Activated naive CD4-positive, alpha-beta T cell treated with anti-CD3 and anti-CD28 coated beads, Interleukin-2, amount 10 ng/mL, durations not matched to agents 7 days and 5 days (primary cell): ENCODE measurements around the gene ELP5.

ENCODE experiments used
- CTCF ChIA-PET: fragments of 350-600 bp; sonication (Branson Sonifier 250); formaldehyde crosslinking; loops from one replicate; lab custom pipeline; 2021; ENCODE audit warnings: antibody characterized with exemption; lab: Charles Lee
- DNase-seq: peaks from one replicate; pipeline ENCODE4 v3.0.0-alpha.2; 2020
- H3K27ac Mint-ChIP-seq: one replicate; pipeline ENCODE4 v1.8.0; 2021; ENCODE audit warnings: mild to moderate bottlenecking, moderate library complexity, mixed read lengths
- H3K27me3 Mint-ChIP-seq: one replicate; pipeline ENCODE4 v1.8.0; 2021; ENCODE audit warnings: mild to moderate bottlenecking, mixed read lengths
- H3K36me3 Mint-ChIP-seq: one replicate; pipeline ENCODE4 v1.8.0; 2021; ENCODE audit warnings: mixed read lengths
- H3K4me1 Mint-ChIP-seq: one replicate; pipeline ENCODE4 v1.8.0; 2021; ENCODE audit warnings: mixed read lengths
- H3K4me3 Mint-ChIP-seq: one replicate; pipeline ENCODE4 v1.8.0; 2021; ENCODE audit warnings: mild to moderate bottlenecking, moderate library complexity, mixed read lengths
- H3K9me3 Mint-ChIP-seq: one replicate; pipeline ENCODE4 v1.8.0; 2021; ENCODE audit warnings: mixed read lengths

ELP5 gene

GRCh38 chr17:7284911-7285310 is 32.9 kb downstream of the ELP5 start:
- peaks cover 99% of the 10 kb centered on the region for H3K27me3 Mint-ChIP-seq
- CTCF ChIA-PET = interaction anchor here (10.4 kb wide), 1 partner anchor 13 kb away, joined by 78 read pairs; no protein-coding TSS in a partner anchor
- no peak for DNase-seq
- peaks cover 27% of the 10 kb centered on the region for H3K4me1 Mint-ChIP-seq
- no peak overlapping the region for H3K4me3 Mint-ChIP-seq
- no peaks in the 10 kb centered on the region for H3K36me3 Mint-ChIP-seq
- no peaks in the 10 kb centered on the region for H3K9me3 Mint-ChIP-seq
- H3K27ac Mint-ChIP-seq = no peak overlapping the region

- Mint-ChIP-seq H3K27ac (no peak overlapping the region), H3K4me1 (peaks cover 19% of the 10 kb centered on the region), H3K36me3 (no peaks in the 10 kb centered on the region), H3K27me3 (peaks cover 99% of the 10 kb centered on the region), H3K9me3 (no peaks in the 10 kb centered on the region), H3K4me3 (no peak overlapping the region)
- CTCF ChIA-PET = interaction anchor here (0.6 to 10.4 kb wide), 2 partner anchors 12 to 374 kb away, joined by 3 to 78 read pairs; no protein-coding TSS in a partner anchor
- DNase-seq = no peak
Measured at GRCh38 chr17:7285679-7286078, 33.7 kb downstream of the ELP5 start.

GRCh38 chr17:7289256-7290032 is 37.4 kb downstream of the ELP5 start:
- no peak for DNase-seq
- CTCF ChIA-PET = no interaction called here
- Mint-ChIP-seq H3K9me3 (no peaks in the 10 kb centered on the region), H3K4me1 (peaks cover 9% of the 10 kb centered on the region), H3K27ac (no peak overlapping the region), H3K4me3 (no peak overlapping the region), H3K36me3 (no peaks in the 10 kb centered on the region), H3K27me3 (peaks cover 97% of the 10 kb centered on the region)

DNA sequence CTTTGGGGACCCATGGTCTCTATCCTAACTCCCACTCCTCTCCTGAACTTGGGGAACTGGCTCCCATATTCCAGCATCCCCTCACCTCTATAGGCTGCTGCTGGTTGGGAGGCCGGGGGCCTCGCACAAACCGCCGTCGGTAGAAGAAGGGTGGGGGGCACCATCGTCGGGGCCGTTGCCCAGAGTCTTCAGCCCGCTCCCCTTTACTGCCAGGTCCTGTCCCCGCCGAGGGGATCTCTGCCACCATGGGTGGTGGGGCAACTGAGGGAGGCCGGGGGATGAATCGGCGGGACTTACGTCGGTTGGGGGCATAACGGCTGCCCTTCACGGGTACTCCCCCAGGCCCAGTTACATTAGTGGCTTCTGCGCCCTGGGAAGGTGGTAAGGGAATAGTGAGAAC is 38.2 kb downstream of the ELP5 start:
- Mint-ChIP-seq H3K4me1 (peaks cover 13% of the 10 kb centered on the region), H3K4me3 (no peak overlapping the region), H3K27ac (no peak overlapping the region), H3K27me3 (peaks cover 97% of the 10 kb centered on the region), H3K36me3 (no peaks in the 10 kb centered on the region), H3K9me3 (no peaks in the 10 kb centered on the region)
- DNase-seq = no peak
- CTCF ChIA-PET = no interaction called here

DNA sequence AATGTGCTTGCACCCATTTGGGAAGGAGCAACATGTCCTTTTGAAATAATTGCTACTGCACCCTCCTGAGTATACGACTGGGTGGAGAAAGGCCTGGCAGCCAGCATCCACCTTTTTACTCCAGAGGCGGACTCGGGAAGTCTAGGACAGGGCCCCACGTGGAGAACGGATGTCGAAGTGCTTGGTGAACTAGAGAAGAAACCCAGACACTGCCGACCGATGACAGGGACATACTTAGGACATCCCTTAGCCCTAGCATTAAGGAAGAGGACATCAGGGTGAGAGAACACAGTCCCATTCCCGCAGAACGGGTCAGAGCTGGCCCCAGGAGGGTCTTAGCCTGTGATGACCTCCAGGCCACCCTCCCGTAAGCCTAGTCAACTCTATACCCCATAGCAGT is 38.7 kb downstream of the ELP5 start:
- H3K36me3 Mint-ChIP-seq = no peaks in the 10 kb centered on the region
- no peak overlapping the region for H3K4me3 Mint-ChIP-seq
- no peaks in the 10 kb centered on the region for H3K9me3 Mint-ChIP-seq
- peaks cover 16% of the 10 kb centered on the region for H3K4me1 Mint-ChIP-seq
- H3K27ac Mint-ChIP-seq = no peak overlapping the region
- DNase-seq = no peak
- H3K27me3 Mint-ChIP-seq = peaks cover 97% of the 10 kb centered on the region
- CTCF ChIA-PET = no interaction called here

GRCh38 chr17:7292194-7292593 is 40.2 kb downstream of the ELP5 start:
- Mint-ChIP-seq H3K27ac (no peak overlapping the region), H3K4me1 (peaks cover 28% of the 10 kb centered on the region), H3K9me3 (no peaks in the 10 kb centered on the region), H3K36me3 (no peaks in the 10 kb centered on the region), H3K4me3 (no peak overlapping the region), H3K27me3 (peaks cover 98% of the 10 kb centered on the region)
- no peak for DNase-seq
- CTCF ChIA-PET = interaction anchor here (0.6 kb wide), 1 partner anchor 11 kb away, joined by 4 read pairs; the partner anchor contains the start of gene SLC2A4

DNA sequence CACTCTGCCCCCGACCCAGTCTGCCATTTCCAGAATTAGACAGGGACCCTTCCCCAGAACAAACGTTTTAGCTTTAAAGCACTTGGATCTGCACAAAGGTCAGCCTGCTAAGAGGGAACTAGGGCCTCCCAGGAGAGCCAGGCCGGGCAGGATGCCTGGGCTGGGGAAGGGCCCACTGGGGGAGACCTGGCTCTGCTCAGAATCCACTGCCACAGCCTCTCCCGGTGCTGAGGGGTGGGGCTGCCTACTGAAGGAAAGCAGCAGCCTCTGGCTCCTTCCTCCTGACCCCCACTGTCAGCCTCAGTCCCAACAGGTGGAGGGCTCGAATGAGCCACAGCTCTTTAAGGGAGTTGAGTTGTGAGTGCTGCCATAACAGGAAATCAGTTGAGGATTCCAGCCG is 40.7 kb downstream of the ELP5 start:
- peaks cover 98% of the 10 kb centered on the region for H3K27me3 Mint-ChIP-seq
- H3K4me3 Mint-ChIP-seq = no peak overlapping the region
- H3K36me3 Mint-ChIP-seq = no peaks in the 10 kb centered on the region
- no peak overlapping the region for H3K27ac Mint-ChIP-seq
- H3K4me1 Mint-ChIP-seq = peaks cover 28% of the 10 kb centered on the region
- H3K9me3 Mint-ChIP-seq = no peaks in the 10 kb centered on the region
- CTCF ChIA-PET = interaction anchor here (0.6 kb wide), 1 partner anchor 12 kb away, joined by 4 read pairs; the partner anchor contains the start of gene SLC2A4
- DNase-seq = no peak

GRCh38 chr17:7293159-7293558 is 41.1 kb downstream of the ELP5 start:
- Mint-ChIP-seq H3K27me3 (peaks cover 98% of the 10 kb centered on the region), H3K9me3 (no peaks in the 10 kb centered on the region), H3K4me1 (peaks cover 28% of the 10 kb centered on the region), H3K4me3 (no peak overlapping the region), H3K36me3 (no peaks in the 10 kb centered on the region), H3K27ac (no peak overlapping the region)
- no peak for DNase-seq
- CTCF ChIA-PET = no interaction called here

DNA sequence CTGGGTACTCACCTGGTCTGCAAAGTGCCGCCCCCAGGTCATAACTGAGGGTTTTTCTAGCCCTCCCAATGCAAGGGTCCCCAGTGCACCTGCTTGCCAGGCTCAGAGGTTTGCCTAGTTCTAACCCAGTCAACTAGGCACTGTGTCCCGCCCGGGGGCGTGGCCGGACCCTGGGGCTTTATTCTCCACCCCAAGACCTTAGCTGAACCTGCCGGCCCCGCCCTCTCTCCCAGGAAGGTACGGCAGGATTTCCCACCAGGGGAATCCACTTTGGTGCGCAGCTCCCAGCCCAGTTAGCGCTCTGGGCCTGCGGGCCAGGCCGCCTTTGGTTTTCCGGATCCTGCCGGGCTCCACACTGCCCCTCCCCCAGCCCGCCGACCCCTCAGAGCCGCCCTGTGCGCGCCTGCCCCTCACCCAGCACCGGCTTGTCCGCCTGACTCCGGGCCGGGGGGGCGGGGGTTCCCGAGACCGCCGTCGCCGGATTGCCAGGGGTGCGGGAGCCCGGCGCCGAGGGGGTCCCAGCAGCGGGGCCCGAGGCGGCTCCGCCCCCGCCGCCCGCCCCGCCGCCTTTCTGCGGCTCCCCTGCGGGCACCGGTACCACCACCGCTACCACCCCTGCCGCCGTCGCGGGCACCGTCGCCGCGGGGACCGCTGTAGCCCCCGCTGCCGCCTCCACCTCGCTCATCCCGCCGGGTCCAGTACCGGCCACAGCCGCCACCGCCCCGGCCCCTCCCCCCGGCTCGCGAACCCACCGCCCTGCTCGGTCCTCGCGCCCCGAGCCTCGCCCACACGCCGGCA is 42.0 kb downstream of the ELP5 start:
- Mint-ChIP-seq H3K4me3 (no peak overlapping the region), H3K27me3 (peaks cover 96% of the 10 kb centered on the region), H3K27ac (no peak overlapping the region), H3K36me3 (no peaks in the 10 kb centered on the region), H3K4me1 (peaks cover 28% of the 10 kb centered on the region), H3K9me3 (no peaks in the 10 kb centered on the region)
- CTCF ChIA-PET = interaction anchor here (0.6 kb wide), 1 partner anchor 444 kb away, joined by 3 read pairs; no protein-coding TSS in a partner anchor
- DNase-seq = peak; percentile 59

DNA sequence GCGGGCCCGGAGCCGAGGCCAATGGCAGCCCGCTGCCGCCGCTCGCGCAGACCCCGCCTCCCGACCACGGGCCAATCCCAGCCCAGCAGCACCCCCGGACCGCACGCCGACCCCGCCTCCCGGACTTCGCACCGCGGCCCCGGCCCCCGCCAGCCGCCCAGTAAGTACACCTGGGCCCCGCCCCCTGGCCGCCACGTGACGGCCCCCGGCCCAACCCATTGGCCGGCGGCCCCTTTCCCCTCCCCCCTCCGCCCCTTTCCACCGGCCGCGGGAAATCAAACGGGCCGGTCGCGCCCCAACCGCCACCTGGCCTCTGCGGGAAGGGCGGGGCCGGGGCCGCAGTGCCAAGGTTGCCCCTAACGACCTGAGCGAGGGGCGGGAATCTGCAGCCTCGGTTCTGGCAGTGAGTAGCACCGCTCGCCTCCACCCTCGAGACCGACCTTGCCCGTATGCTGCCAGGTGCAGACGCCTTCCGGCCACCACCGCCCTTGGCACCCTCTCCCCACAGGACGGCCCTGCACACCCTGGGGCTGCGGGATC is 42.7 kb downstream of the ELP5 start, which contains the start of gene YBX2:
Gene YBX2 (minus strand): TSS at position 26 of the 540 bp plus-strand sequence. CDS start 139 bp downstream, outside the sequence.
- H3K9me3 Mint-ChIP-seq = no peaks in the 10 kb centered on the region
- H3K4me1 Mint-ChIP-seq = peaks cover 28% of the 10 kb centered on the region
- DNase-seq = peak; percentile 85
- H3K27me3 Mint-ChIP-seq = peaks cover 93% of the 10 kb centered on the region
- peak within 1 kb of the TSS; percentile 2 for H3K27ac Mint-ChIP-seq
- CTCF ChIA-PET = no interaction called here
- no peaks in the 10 kb centered on the region for H3K36me3 Mint-ChIP-seq
- peak within 1 kb of the TSS; percentile 74 for H3K4me3 Mint-ChIP-seq

DNA sequence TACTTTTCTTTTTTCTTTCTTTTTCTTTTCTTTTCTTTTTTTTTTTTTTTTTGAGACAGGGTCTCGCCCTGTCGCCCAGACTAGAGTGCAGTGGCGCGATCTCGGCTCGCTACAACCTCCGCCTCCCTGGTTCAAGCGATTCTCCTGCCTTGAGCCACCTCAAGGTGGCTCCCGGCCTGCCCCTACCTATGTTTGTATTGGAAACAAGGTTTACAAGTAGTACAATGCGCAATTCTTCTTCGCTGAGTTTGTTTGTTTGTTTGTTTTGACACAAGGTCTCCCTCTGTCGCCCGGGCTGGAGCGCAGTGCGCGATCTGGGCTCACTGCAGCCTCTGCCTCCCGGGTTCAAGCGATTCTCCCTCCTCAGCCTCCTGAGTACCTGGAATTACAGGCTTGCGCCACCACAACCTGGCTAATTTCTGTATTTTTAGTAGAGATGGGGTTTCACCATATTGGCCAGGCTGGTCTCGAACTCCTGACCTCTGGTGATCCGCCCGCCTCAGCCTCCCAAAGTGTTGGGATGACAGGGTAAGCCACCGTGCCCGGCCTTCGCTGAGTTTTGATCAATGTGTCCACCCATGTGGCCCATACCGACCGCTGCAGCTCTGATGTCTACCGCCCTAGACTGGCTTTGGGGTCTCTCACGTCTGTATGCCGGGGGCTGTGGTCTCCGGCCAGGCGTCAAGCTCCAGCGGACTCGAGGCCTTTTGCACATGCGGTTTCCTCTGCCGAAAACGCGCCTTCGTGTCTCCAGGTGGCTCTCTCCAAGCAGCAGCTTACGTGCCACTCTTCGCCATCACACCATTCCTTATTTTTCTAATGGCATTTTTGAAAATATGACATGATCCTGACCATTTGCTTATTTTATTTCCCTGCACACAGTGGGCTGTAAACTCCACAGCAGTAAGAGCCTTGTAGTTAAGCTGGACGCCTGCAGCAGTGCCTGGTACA is 43.5 kb downstream of the ELP5 start:
- H3K4me1 Mint-ChIP-seq = peaks cover 28% of the 10 kb centered on the region
- no peaks in the 10 kb centered on the region for H3K9me3 Mint-ChIP-seq
- no peak for DNase-seq
- H3K4me3 Mint-ChIP-seq = peak overlapping the region; percentile 74
- peak overlapping the region; percentile 52 for H3K27ac Mint-ChIP-seq
- no peaks in the 10 kb centered on the region for H3K36me3 Mint-ChIP-seq
- peaks cover 93% of the 10 kb centered on the region for H3K27me3 Mint-ChIP-seq
- CTCF ChIA-PET = interaction anchor here (0.6 to 5.8 kb wide), 20 partner anchors 10 to 250 kb away, joined by 3 to 78 read pairs (median 3); partner anchors contain the start of genes ACADVL, DLG4, NEURL4 and SLC2A4

- CTCF ChIA-PET = interaction anchor here (0.6 to 5.8 kb wide), 22 partner anchors 9 to 250 kb away, joined by 3 to 78 read pairs (median 3); partner anchors contain the start of genes ACADVL, DLG4, GABARAP and NEURL4
- Mint-ChIP-seq H3K4me3 (no peak overlapping the region), H3K27me3 (peaks cover 91% of the 10 kb centered on the region), H3K9me3 (no peaks in the 10 kb centered on the region), H3K36me3 (no peaks in the 10 kb centered on the region), H3K4me1 (peaks cover 28% of the 10 kb centered on the region), H3K27ac (peak overlapping the region; percentile 52)
- peak; percentile 71 for DNase-seq
Measured at GRCh38 chr17:7296189-7296861, 44.3 kb downstream of the ELP5 start.
